GM21515 (cell line): ENCODE results near the gene CENPU.

Experiments used
- ATAC-seq: cut with Tn5 transposase; IDR thresholded peaks from one replicate; pipeline ENCODE4 v1.9.1; 2021; ENCODE audit not compliant: unreplicated experiment

The CENPU gene

DNA sequence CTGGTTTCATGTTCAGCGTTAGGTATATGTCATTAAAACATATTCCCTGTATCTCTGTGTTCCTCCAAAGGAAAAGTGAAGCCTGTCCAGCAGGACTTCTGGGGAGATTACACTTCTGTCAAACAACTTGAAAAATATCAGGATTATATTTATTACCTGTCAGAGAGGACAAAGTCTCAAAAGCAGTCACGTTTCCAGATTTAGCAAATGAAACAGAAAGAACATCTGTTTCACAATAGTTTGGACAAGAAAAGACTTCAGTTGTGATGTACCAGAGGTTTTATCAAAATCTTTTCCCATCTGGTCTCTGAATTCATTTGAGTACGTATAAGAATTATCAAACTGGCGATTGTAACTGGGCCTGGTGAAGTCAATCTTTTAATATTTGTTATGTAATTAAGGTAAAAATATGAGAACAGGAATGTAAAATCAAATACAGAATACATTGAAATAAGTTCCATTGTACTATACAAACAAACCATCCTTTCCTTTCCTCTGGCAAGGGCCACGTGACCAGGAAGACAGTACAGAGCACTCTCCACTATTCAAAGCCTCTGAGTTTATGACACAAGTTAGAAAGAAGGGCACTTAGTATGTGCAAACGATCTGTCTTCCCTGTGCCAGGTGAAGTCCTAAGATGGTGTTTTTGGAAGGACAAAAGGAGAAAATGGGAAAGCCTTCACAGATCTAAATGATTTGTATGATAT, 87.8 kb downstream of the CENPU start:
- no peak for ATAC-seq

DNA sequence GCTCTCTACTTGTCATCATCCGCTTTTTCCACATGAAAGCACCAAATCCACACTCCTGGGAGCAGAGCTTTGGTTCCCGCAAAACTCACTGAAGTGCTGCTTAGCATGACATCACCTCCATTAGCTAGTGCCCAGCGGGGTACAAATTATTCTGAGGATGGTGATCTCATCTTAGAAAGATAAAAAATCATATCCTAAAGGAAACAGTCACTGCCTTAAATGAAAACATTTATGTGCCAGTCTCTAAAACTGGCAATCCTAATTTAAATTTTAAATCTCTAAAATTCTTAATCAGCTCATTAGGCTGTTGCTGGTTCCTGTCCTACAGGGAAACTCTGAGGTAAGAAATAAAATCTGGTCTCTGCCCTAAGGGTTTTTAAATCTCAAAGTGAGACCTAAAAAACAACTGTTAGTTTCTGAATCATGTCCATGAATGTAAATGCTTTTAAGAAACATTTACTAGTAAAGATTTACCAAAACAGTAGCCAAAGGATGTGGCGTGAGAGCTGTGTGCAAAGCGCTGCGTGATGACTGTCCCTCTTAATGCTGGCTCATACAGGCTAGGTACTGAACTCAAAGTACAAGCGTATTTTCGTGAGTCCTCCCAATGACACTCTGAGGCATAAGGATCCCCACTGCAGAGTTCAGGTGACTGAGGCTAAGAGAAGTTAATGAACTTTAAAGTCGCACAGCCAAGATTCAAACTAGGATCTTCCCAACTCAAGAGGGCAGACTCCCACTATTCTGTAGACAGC, 89.2 kb downstream of the CENPU start:
- no peak for ATAC-seq
